ENCODE results near the gene CCND3. TPM values are rescaled to one million over a fixed set of nuclear protein-coding genes. Genes with fewer than 3 reads are reported as not detected.

Gene CCND3
- total RNA-seq, 1 donor from 2014 or later, result 130 TPM

- H3K9me3 ChIP-seq, result no peaks in the 10 kb centered on the region
- intact Hi-C loops (cut with DNase I), result no loop called here
- H3K4me1 ChIP-seq, result no peaks in the 10 kb centered on the region
- H3K36me3 ChIP-seq, result no peaks in the 10 kb centered on the region
- TF ChIP-seq, protein P1, sequence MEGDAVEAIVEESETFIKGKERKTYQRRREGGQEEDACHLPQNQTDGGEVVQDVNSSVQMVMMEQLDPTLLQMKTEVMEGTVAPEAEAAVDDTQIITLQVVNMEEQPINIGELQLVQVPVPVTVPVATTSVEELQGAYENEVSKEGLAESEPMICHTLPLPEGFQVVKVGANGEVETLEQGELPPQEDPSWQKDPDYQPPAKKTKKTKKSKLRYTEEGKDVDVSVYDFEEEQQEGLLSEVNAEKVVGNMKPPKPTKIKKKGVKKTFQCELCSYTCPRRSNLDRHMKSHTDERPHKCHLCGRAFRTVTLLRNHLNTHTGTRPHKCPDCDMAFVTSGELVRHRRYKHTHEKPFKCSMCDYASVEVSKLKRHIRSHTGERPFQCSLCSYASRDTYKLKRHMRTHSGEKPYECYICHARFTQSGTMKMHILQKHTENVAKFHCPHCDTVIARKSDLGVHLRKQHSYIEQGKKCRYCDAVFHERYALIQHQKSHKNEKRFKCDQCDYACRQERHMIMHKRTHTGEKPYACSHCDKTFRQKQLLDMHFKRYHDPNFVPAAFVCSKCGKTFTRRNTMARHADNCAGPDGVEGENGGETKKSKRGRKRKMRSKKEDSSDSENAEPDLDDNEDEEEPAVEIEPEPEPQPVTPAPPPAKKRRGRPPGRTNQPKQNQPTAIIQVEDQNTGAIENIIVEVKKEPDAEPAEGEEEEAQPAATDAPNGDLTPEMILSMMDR (IDR thresholded peaks at IDR 0.05), result no peak
- no peaks in the 10 kb centered on the region for H3K27me3 ChIP-seq
- H3K27ac ChIP-seq, result no peak overlapping the region
- no peak for DNase-seq (ENCODE audit: low spot score in 2 of 2)
- no peak overlapping the region for H3K4me3 ChIP-seq
Observed at GRCh38 chr6:41958022-41958856, 16.6 kb upstream of the CCND3 start.

GRCh38 chr6:41957117-41957516 is 15.5 kb upstream of the CCND3 start:
- DNase-seq (ENCODE audit: low spot score in 2 of 2), result no peak
- TF ChIP-seq, protein P1 (IDR thresholded peaks at IDR 0.05), result no peak
- Histone ChIP-seq H3K36me3 (no peaks in the 10 kb centered on the region), H3K4me3 (no peak overlapping the region), H3K27ac (no peak overlapping the region), H3K4me1 (no peaks in the 10 kb centered on the region), H3K27me3 (no peaks in the 10 kb centered on the region), H3K9me3 (no peaks in the 10 kb centered on the region)
- intact Hi-C loops (cut with DNase I), result no loop called here

DNA sequence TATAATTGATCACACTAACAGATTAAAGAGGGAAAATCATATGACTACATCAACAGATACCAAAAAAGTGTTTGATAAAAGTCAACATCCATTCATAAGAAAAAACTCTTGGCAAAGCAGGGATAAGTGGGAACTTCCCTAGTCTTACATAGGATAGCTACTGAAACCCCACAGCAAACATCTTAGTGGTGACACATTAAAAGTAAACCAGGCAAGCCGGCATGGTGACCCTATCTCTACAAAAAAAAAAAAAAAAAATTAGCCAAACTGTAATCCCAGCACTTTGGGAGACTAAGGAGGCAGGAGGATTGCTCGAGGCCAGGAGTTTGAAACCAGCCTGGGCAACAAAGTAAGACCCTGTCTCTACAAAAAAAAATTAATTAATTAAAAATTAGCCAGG is 13.8 kb upstream of the CCND3 start:
- no peaks in the 10 kb centered on the region for H3K9me3 ChIP-seq
- TF ChIP-seq, protein P1 (IDR thresholded peaks at IDR 0.05), result no peak
- H3K27ac ChIP-seq, result no peak overlapping the region
- H3K27me3 ChIP-seq, result no peaks in the 10 kb centered on the region
- H3K36me3 ChIP-seq, result no peaks in the 10 kb centered on the region
- no peak overlapping the region for H3K4me3 ChIP-seq
- no peaks in the 10 kb centered on the region for H3K4me1 ChIP-seq
- intact Hi-C loops (cut with DNase I), result no loop called here
- DNase-seq (ENCODE audit: low spot score in 2 of 2), result no peak

DNA sequence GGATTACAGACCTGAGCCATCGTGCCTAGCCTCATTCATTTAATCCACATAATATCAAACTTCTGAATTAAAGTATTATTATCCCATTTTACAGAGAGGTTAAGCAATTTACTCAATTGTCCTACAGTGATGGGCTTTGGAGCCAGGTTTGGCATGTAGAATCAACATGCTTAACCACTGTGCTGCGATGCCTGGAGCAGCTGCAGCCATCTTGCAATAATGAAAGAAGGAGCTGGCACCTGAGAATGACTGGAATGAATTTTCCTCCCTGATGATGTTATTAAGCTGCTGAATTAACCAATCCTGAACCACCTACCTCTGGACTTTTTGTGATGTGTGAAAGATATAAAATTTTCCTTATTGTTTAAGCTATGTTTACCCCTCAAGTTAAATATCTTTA is 13.1 kb upstream of the CCND3 start:
- no peak for DNase-seq (ENCODE audit: low spot score in 2 of 2)
- no peaks in the 10 kb centered on the region for H3K9me3 ChIP-seq
- intact Hi-C loops (cut with DNase I), result no loop called here
- no peaks in the 10 kb centered on the region for H3K36me3 ChIP-seq
- no peaks in the 10 kb centered on the region for H3K4me1 ChIP-seq
- H3K27me3 ChIP-seq, result no peaks in the 10 kb centered on the region
- H3K4me3 ChIP-seq, result no peak overlapping the region
- no peak overlapping the region for H3K27ac ChIP-seq
- TF ChIP-seq, protein P1 (IDR thresholded peaks at IDR 0.05), result no peak

- H3K4me3 ChIP-seq, result no peak overlapping the region
- intact Hi-C loops (cut with DNase I), result loop anchor here (10.0 kb wide), 1 partner anchor 617 kb away; the partner anchor contains the start of gene UBR2
- DNase-seq (ENCODE audit: low spot score in 2 of 2), result no peak
- peaks cover 0 to 2% of the 10 kb centered on the region in 2 donors for H3K4me1 ChIP-seq
- H3K27ac ChIP-seq, result no peak overlapping the region
- no peaks in the 10 kb centered on the region for H3K9me3 ChIP-seq
- H3K27me3 ChIP-seq, result no peaks in the 10 kb centered on the region
- no peaks in the 10 kb centered on the region for H3K36me3 ChIP-seq
- TF ChIP-seq, protein P1 (IDR thresholded peaks at IDR 0.05), result no peak
Observed at GRCh38 chr6:41947581-41948220, 6.1 kb upstream of the CCND3 start.

Measured in ascending aorta (tissue), 2 donors.